Muscle layer of colon (tissue), 2 donors: ENCODE data around the gene FOCAD.

ENCODE experiments used
- H3K27ac ChIP-seq: one replicate; pipeline ENCODE4 v1.7.0; 2013; ENCODE audit warnings: low read depth, mild to moderate bottlenecking, low read length, moderate library complexity
- H3K27me3 ChIP-seq, 2 donors: one replicate each; pipeline ENCODE4 v1.7.0; 2013; ENCODE audit warnings: low read length in 2 of 2, mild to moderate bottlenecking in 2 of 2; ENCODE audit not compliant: insufficient read depth in 2 of 2, control insufficient read depth in 1 of 2
- H3K36me3 ChIP-seq: one replicate; pipeline ENCODE4 v1.7.0; 2013; ENCODE audit warnings: mild to moderate bottlenecking, low read length; ENCODE audit not compliant: insufficient read depth
- H3K4me1 ChIP-seq: one replicate; pipeline ENCODE4 v1.7.0; 2013; ENCODE audit warnings: mild to moderate bottlenecking, low read length; ENCODE audit not compliant: insufficient read depth
- H3K4me3 ChIP-seq, 2 donors: one replicate each; pipeline ENCODE4 v1.7.0; 2013; ENCODE audit warnings: low read length in 2 of 2, low read depth in 1 of 2, mild to moderate bottlenecking in 1 of 2, moderate library complexity in 1 of 2
- H3K9ac ChIP-seq: one replicate; pipeline ENCODE4 v1.7.0; 2013; ENCODE audit warnings: low read length
- H3K9me3 ChIP-seq: one replicate; pipeline ENCODE4 v1.7.0; 2013; ENCODE audit warnings: mild to moderate bottlenecking, low read length
- donor health status: abdominal sarcoma.
- donor health status: Adenocarcinoma of cecum.

Gene FOCAD

GRCh38 chr9:20684035-20684874 is at the start of gene FOCAD:
Gene FOCAD (plus strand): TSS chr9:20684259. CDS start chr9:20715354, 31,095 bp downstream.
- H3K9me3 ChIP-seq: no peaks in the 10 kb centered on the region
- peak within 1 kb of the TSS; percentile 66 for H3K9ac ChIP-seq
- H3K4me3 ChIP-seq: peak within 1 kb of the TSS; percentile 71 to 90
- H3K4me1 ChIP-seq: peaks cover 20% of the 10 kb centered on the region
- no peaks in the 10 kb centered on the region for H3K36me3 ChIP-seq
- no peaks in the 10 kb centered on the region for H3K27me3 ChIP-seq
- peak within 1 kb of the TSS; percentile 88 for H3K27ac ChIP-seq

GRCh38 chr9:20634895-20635294 is 49.2 kb upstream of the FOCAD start:
- Histone ChIP-seq H3K4me3 (no peak overlapping the region), H3K27ac (no peak overlapping the region), H3K9me3 (no peaks in the 10 kb centered on the region), H3K36me3 (no peaks in the 10 kb centered on the region), H3K27me3 (no peaks in the 10 kb centered on the region), H3K4me1 (no peaks in the 10 kb centered on the region), H3K9ac (no peak overlapping the region)

GRCh38 chr9:20636888-20637440 is 47.1 kb upstream of the FOCAD start:
- Histone ChIP-seq H3K36me3 (no peaks in the 10 kb centered on the region), H3K27me3 (no peaks in the 10 kb centered on the region), H3K4me1 (no peaks in the 10 kb centered on the region), H3K4me3 (no peak overlapping the region), H3K9ac (no peak overlapping the region), H3K27ac (no peak overlapping the region), H3K9me3 (no peaks in the 10 kb centered on the region)

- Histone ChIP-seq H3K27me3 (no peaks in the 10 kb centered on the region), H3K4me3 (no peak overlapping the region), H3K36me3 (no peaks in the 10 kb centered on the region), H3K9ac (no peak overlapping the region), H3K27ac (no peak overlapping the region), H3K4me1 (no peaks in the 10 kb centered on the region), H3K9me3 (no peaks in the 10 kb centered on the region)
These were observed 43.5 kb upstream of the FOCAD start for GRCh38 chr9:20640331-20641187.

GRCh38 chr9:20642045-20642444 is 42.0 kb upstream of the FOCAD start:
- Histone ChIP-seq H3K4me3 (no peak overlapping the region), H3K36me3 (no peaks in the 10 kb centered on the region)

GRCh38 chr9:20643660-20644059 is 40.4 kb upstream of the FOCAD start:
- H3K4me1 ChIP-seq: no peaks in the 10 kb centered on the region
- no peaks in the 10 kb centered on the region for H3K36me3 ChIP-seq

More at GRCh38 chr9:20642045-20642444, 42.0 kb upstream of the FOCAD start:
- H3K27me3 ChIP-seq: no peaks in the 10 kb centered on the region
- no peaks in the 10 kb centered on the region for H3K9me3 ChIP-seq
- H3K27ac ChIP-seq: no peak overlapping the region
- H3K4me1 ChIP-seq: no peaks in the 10 kb centered on the region
- H3K9ac ChIP-seq: no peak overlapping the region

GRCh38 chr9:20646656-20647055 is 37.4 kb upstream of the FOCAD start:
- no peak overlapping the region for H3K9ac ChIP-seq
- no peaks in the 10 kb centered on the region for H3K4me1 ChIP-seq
- no peak overlapping the region for H3K4me3 ChIP-seq
- H3K36me3 ChIP-seq: no peaks in the 10 kb centered on the region
- no peaks in the 10 kb centered on the region for H3K27me3 ChIP-seq
- no peak overlapping the region for H3K27ac ChIP-seq
- H3K9me3 ChIP-seq: no peaks in the 10 kb centered on the region

More at GRCh38 chr9:20643660-20644059, 40.4 kb upstream of the FOCAD start:
- no peak overlapping the region for H3K9ac ChIP-seq
- no peaks in the 10 kb centered on the region for H3K27me3 ChIP-seq
- no peaks in the 10 kb centered on the region for H3K9me3 ChIP-seq
- H3K27ac ChIP-seq: no peak overlapping the region
- no peak overlapping the region for H3K4me3 ChIP-seq

GRCh38 chr9:20649381-20649780 is 34.7 kb upstream of the FOCAD start:
- Histone ChIP-seq H3K4me1 (no peaks in the 10 kb centered on the region), H3K36me3 (no peaks in the 10 kb centered on the region), H3K27ac (no peak overlapping the region), H3K9me3 (no peaks in the 10 kb centered on the region), H3K27me3 (no peaks in the 10 kb centered on the region), H3K9ac (no peak overlapping the region), H3K4me3 (no peak overlapping the region)

GRCh38 chr9:20650313-20650712 is 33.7 kb upstream of the FOCAD start:
- H3K9ac ChIP-seq: no peak overlapping the region
- H3K27me3 ChIP-seq: no peaks in the 10 kb centered on the region
- no peaks in the 10 kb centered on the region for H3K9me3 ChIP-seq
- no peak overlapping the region for H3K27ac ChIP-seq
- H3K4me1 ChIP-seq: no peaks in the 10 kb centered on the region
- H3K4me3 ChIP-seq: no peak overlapping the region
- H3K36me3 ChIP-seq: no peaks in the 10 kb centered on the region

- Histone ChIP-seq H3K27me3 (no peaks in the 10 kb centered on the region), H3K36me3 (no peaks in the 10 kb centered on the region), H3K9ac (no peak overlapping the region), H3K27ac (no peak overlapping the region), H3K9me3 (no peaks in the 10 kb centered on the region), H3K4me1 (no peaks in the 10 kb centered on the region), H3K4me3 (no peak overlapping the region)
These were observed 33.2 kb upstream of the FOCAD start for GRCh38 chr9:20650750-20651299.

- no peaks in the 10 kb centered on the region for H3K36me3 ChIP-seq
- no peak overlapping the region for H3K27ac ChIP-seq
- no peak overlapping the region for H3K9ac ChIP-seq
- no peaks in the 10 kb centered on the region for H3K9me3 ChIP-seq
- H3K4me1 ChIP-seq: no peaks in the 10 kb centered on the region
- no peaks in the 10 kb centered on the region for H3K27me3 ChIP-seq
- no peak overlapping the region for H3K4me3 ChIP-seq
These were observed 32.1 kb upstream of the FOCAD start for GRCh38 chr9:20651939-20652338.
